HepG2 (cell line): ENCODE measurements around the gene APOM. TPM values are rescaled to one million over a fixed set of nuclear protein-coding genes. Genes with fewer than 3 reads are reported as not detected.
A peak's percentile ranks its signal among the peaks of the same experiment; 100 is the strongest.

Source experiments
- NCOR1 ChIP-seq: fragments of 200-600 bp; sonication (generic); IDR thresholded peaks from 2 replicates; pipeline ENCODE4 v1.7.0; 2017; ENCODE audit warnings: antibody characterized with exemption, low read length, borderline replicate concordance
- NFE2 ChIP-seq: sonication (generic); formaldehyde crosslinking; IDR thresholded peaks from 2 replicates; pipeline ENCODE4 v1.4.0; 2020; ENCODE audit warnings: missing genetic modification reagents
- RORA ChIP-seq: sonication (generic); formaldehyde crosslinking; IDR thresholded peaks from 2 replicates; pipeline ENCODE4 v1.5.0; 2020; ENCODE audit warnings: mild to moderate bottlenecking, missing genetic modification reagents, moderate library complexity
- ZNF343 ChIP-seq: sonication (generic); formaldehyde crosslinking; IDR thresholded peaks from 2 replicates; pipeline ENCODE4 v1.4.0; 2020; ENCODE audit warnings: mild to moderate bottlenecking, missing genetic modification reagents
- ZNF510 ChIP-seq: sonication (generic); formaldehyde crosslinking; IDR thresholded peaks from 2 replicates; pipeline ENCODE4 v1.4.0; 2020; ENCODE audit warnings: low read depth, mild to moderate bottlenecking, missing genetic modification reagents
- ZNF660 ChIP-seq: sonication (generic); formaldehyde crosslinking; IDR thresholded peaks from 2 replicates; pipeline ENCODE4 v1.5.1; 2020; ENCODE audit warnings: mild to moderate bottlenecking, low read depth, missing genetic modification reagents, borderline replicate concordance
- ZNF776 ChIP-seq: sonication (generic); formaldehyde crosslinking; IDR thresholded peaks from 2 replicates; pipeline ENCODE4 v1.4.0; 2020; ENCODE audit warnings: mild to moderate bottlenecking, missing genetic modification reagents
- polyA plus RNA-seq, 8 experiments: library from polyadenylated mRNA; depleted of rRNA in 3 of 8; stranded (reverse) in 7 of 8; unstranded in 1 of 8; fragments of >200 nt; fragmentation: Illumina TruSeq in 4 of 8; extraction: Trizol in 4 of 8; gene quantifications; 2 replicates each; pipeline versions ENCODE4 v1.2.1 to v1.2.3, GENCODE V29; 2011 to 2016; ENCODE audit warnings: low read depth in 4 of 8, missing spikeins in 1 of 8, mixed read lengths in 1 of 8; ENCODE audit not compliant: insufficient read depth in 1 of 8
- total RNA-seq, 5 experiments: library from RNA; depleted of rRNA; stranded (reverse); fragments of >200 nt; fragmentation: Illumina TruSeq; extraction: Trizol; gene quantifications; 2 replicates each; pipeline ENCODE4 v1.2.3, GENCODE V29; 2016; ENCODE audit warnings: low read depth in 1 of 5
- TF ChIP-seq, protein P1 (sequence below): sonication (generic); formaldehyde crosslinking; IDR thresholded peaks from 2 replicates; pipeline ENCODE4 v1.4.0; 2020; ENCODE audit warnings: missing genetic modification reagents
- TF ChIP-seq, protein P2 (sequence below): sonication (generic); formaldehyde crosslinking; IDR thresholded peaks from 2 replicates; pipeline ENCODE4 v1.4.0; 2020; ENCODE audit warnings: low read depth, mild to moderate bottlenecking, missing genetic modification reagents
- TF ChIP-seq, protein P3 (sequence below): sonication (generic); formaldehyde crosslinking; conservative IDR thresholded peaks from 2 replicates; pipeline ENCODE4 v1.8.1; 2023; ENCODE audit warnings: missing genetic modification reagents
- TF ChIP-seq, protein P4 (sequence below): IDR thresholded peaks from 2 replicates; pipeline ENCODE4 v1.6.1; 2016; ENCODE audit warnings: mild to moderate bottlenecking, missing biosample characterization, missing genetic modification reagents
- TF ChIP-seq, protein P5 (sequence below): sonication (generic); formaldehyde crosslinking; IDR thresholded peaks from 2 replicates; pipeline ENCODE4 v1.5.0; 2020; ENCODE audit warnings: missing genetic modification reagents
- TF ChIP-seq, protein P6 (sequence below): sonication (generic); formaldehyde crosslinking; IDR thresholded peaks from 2 replicates; pipeline ENCODE4 v1.8.1; 2023; ENCODE audit warnings: mild to moderate bottlenecking, inconsistent platforms, moderate library complexity, missing genetic modification reagents, borderline replicate concordance
- TF ChIP-seq, protein P7 (sequence below): sonication (generic); formaldehyde crosslinking; IDR thresholded peaks from 2 replicates; pipeline ENCODE4 v1.5.0; 2020; ENCODE audit warnings: mild to moderate bottlenecking, missing genetic modification reagents
- TF ChIP-seq, protein P8 (sequence below): sonication (generic); formaldehyde crosslinking; IDR thresholded peaks from 2 replicates; pipeline ENCODE4 v1.9.0; 2021; ENCODE audit warnings: missing genetic modification reagents, borderline replicate concordance

APOM gene
- total and polyA plus RNA-seq, 2 of the 13 experiments (the other 11 are each of a cell fraction or from before 2014, with no cell fraction given): 98.2 to 1,140 TPM

DNA sequence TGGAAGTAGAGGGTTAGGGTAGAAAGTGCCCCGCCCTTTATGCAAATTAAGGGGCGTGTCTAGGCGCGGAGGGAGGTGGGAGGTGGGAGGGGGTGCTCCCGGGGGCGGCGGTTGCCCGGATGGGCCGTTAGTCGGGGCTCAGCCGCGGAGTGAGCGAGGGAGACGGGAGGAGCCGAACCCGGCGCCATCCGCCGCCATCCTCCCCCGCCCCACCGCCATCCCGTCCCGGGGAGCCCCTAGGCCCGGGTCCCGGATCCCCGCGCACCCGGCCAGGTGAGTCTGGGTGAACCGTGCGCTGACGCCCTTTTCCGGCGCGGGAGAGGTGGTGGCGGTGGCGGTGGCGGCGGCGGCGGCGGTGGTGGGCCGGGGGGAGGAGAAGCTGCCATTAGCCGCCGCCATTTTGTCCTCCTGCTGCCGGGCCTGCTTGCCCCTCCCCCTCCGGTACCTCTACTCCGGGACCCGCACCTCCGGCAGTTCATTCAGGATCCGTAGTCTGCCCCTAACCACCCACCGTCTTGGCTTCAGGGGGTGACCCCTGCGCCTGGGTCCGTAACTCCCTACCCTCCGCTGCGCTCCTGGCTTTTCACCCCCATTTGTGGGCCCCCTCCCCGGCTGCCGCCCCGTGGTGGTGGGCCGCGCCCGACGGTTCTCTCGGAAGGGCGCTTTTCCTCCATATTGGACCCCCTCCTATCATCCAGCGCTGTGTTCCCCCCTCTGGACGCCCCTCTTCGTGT, 34.9 kb upstream of the APOM start, which contains the start of gene PRRC2A (continued):
- TF ChIP-seq NCOR1 (no peak), RORA (CRISPR knock-in tag) (no peak), ZNF776 (peak; percentile 67), ZNF343 (no peak), ZNF510 (CRISPR knock-in tag) (no peak), ZNF660 (no peak), NFE2 (CRISPR knock-in tag) (no peak)
- TF ChIP-seq, protein P1, sequence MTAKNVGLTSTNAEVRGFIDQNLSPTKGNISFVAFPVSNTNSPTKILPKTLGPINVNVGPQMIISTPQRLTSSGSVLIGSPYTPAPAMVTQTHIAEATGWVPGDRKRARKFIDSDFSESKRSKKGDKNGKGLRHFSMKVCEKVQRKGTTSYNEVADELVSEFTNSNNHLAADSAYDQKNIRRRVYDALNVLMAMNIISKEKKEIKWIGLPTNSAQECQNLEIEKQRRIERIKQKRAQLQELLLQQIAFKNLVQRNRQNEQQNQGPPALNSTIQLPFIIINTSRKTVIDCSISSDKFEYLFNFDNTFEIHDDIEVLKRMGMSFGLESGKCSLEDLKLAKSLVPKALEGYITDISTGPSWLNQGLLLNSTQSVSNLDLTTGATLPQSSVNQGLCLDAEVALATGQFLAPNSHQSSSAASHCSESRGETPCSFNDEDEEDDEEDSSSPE (CRISPR knock-in tag): no peak; the same call in 1 of the 2 replicates
- TF ChIP-seq, protein P2, sequence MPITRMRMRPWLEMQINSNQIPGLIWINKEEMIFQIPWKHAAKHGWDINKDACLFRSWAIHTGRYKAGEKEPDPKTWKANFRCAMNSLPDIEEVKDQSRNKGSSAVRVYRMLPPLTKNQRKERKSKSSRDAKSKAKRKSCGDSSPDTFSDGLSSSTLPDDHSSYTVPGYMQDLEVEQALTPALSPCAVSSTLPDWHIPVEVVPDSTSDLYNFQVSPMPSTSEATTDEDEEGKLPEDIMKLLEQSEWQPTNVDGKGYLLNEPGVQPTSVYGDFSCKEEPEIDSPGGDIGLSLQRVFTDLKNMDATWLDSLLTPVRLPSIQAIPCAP (CRISPR knock-in tag): no peak
- TF ChIP-seq, protein P3, sequence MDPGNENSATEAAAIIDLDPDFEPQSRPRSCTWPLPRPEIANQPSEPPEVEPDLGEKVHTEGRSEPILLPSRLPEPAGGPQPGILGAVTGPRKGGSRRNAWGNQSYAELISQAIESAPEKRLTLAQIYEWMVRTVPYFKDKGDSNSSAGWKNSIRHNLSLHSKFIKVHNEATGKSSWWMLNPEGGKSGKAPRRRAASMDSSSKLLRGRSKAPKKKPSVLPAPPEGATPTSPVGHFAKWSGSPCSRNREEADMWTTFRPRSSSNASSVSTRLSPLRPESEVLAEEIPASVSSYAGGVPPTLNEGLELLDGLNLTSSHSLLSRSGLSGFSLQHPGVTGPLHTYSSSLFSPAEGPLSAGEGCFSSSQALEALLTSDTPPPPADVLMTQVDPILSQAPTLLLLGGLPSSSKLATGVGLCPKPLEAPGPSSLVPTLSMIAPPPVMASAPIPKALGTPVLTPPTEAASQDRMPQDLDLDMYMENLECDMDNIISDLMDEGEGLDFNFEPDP: no peak
- TF ChIP-seq, protein P4, sequence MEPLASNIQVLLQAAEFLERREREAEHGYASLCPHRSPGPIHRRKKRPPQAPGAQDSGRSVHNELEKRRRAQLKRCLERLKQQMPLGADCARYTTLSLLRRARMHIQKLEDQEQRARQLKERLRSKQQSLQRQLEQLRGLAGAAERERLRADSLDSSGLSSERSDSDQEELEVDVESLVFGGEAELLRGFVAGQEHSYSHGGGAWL (CRISPR knock-in tag): peak; percentile 74
- TF ChIP-seq, protein P5, sequence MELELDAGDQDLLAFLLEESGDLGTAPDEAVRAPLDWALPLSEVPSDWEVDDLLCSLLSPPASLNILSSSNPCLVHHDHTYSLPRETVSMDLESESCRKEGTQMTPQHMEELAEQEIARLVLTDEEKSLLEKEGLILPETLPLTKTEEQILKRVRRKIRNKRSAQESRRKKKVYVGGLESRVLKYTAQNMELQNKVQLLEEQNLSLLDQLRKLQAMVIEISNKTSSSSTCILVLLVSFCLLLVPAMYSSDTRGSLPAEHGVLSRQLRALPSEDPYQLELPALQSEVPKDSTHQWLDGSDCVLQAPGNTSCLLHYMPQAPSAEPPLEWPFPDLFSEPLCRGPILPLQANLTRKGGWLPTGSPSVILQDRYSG (CRISPR knock-in tag): no peak; the same call in 1 of the 2 replicates
- TF ChIP-seq, protein P6, sequence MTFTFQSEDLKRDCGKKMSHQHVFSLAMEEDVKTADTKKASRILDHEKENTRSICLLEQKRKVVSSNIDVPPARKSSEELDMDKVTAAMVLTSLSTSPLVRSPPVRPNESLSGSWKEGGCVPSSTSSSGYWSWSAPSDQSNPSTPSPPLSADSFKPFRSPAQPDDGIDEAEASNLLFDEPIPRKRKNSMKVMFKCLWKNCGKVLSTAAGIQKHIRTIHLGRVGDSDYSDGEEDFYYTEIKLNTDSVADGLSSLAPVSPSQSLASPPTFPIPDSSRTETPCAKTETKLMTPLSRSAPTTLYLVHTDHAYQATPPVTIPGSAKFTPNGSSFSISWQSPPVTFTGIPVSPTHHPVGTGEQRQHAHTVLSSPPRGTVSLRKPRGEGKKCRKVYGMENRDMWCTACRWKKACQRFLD (CRISPR knock-in tag): no peak; the same call in 1 of the 2 replicates
- TF ChIP-seq, protein P7, sequence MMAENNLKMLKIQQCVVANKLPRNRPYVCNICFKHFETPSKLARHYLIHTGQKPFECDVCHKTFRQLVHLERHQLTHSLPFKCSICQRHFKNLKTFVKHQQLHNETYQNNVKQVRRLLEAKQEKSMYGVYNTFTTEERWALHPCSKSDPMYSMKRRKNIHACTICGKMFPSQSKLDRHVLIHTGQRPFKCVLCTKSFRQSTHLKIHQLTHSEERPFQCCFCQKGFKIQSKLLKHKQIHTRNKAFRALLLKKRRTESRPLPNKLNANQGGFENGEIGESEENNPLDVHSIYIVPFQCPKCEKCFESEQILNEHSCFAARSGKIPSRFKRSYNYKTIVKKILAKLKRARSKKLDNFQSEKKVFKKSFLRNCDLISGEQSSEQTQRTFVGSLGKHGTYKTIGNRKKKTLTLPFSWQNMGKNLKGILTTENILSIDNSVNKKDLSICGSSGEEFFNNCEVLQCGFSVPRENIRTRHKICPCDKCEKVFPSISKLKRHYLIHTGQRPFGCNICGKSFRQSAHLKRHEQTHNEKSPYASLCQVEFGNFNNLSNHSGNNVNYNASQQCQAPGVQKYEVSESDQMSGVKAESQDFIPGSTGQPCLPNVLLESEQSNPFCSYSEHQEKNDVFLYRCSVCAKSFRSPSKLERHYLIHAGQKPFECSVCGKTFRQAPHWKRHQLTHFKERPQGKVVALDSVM: no peak; the same call in 1 of the 2 replicates
- TF ChIP-seq, protein P8, sequence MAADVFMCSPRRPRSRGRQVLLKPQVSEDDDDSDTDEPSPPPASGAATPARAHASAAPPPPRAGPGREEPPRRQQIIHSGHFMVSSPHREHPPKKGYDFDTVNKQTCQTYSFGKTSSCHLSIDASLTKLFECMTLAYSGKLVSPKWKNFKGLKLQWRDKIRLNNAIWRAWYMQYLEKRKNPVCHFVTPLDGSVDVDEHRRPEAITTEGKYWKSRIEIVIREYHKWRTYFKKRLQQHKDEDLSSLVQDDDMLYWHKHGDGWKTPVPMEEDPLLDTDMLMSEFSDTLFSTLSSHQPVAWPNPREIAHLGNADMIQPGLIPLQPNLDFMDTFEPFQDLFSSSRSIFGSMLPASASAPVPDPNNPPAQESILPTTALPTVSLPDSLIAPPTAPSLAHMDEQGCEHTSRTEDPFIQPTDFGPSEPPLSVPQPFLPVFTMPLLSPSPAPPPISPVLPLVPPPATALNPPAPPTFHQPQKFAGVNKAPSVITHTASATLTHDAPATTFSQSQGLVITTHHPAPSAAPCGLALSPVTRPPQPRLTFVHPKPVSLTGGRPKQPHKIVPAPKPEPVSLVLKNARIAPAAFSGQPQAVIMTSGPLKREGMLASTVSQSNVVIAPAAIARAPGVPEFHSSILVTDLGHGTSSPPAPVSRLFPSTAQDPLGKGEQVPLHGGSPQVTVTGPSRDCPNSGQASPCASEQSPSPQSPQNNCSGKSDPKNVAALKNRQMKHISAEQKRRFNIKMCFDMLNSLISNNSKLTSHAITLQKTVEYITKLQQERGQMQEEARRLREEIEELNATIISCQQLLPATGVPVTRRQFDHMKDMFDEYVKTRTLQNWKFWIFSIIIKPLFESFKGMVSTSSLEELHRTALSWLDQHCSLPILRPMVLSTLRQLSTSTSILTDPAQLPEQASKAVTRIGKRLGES (CRISPR knock-in tag): no peak
